GM12878 (cell line): ENCODE data around the gene ANTXR1. TPM values are rescaled to one million over a fixed set of nuclear protein-coding genes. Genes with fewer than 3 reads are reported as not detected.

Experiments used
- ATAC-seq: fragments of 200-7000 bp; cut with Tn5 transposase; 3 replicates; pipeline ENCODE4 v1.9.1; 2020; ENCODE audit warnings: mild to moderate bottlenecking, moderate library complexity
- BruUV-seq: library from RNA; stranded (reverse); fragments of 400-500 nt; replicated peaks from 2 replicates; lab custom pipeline; 2021; lab: Mats Ljungman, UMichigan
- CTCF ChIA-PET: fragments of 300-600 bp; sonication (Branson Sonifier 250); formaldehyde crosslinking; extraction: SDS; loops from one replicate; lab custom pipeline; 2021; ENCODE audit warnings: inconsistent platforms; lab: Yijun Ruan, JAX
- POLR2A ChIA-PET: fragments of 350-600 bp; formaldehyde crosslinking; extraction: SDS; loops from one replicate; lab custom pipeline; 2021; ENCODE audit warnings: inconsistent platforms; lab: Charles Lee
- RAD21 ChIA-PET: fragments of 300-600 bp; sonication (Branson Sonifier 250); formaldehyde crosslinking; loops from one replicate; lab custom pipeline; 2023; ENCODE audit warnings: antibody characterized with exemption; ENCODE audit not compliant: unreplicated experiment; lab: Charles Lee
- SMC1A ChIA-PET: fragments of 300-600 bp; sonication (Branson Sonifier 250); formaldehyde crosslinking; loops from one replicate; lab custom pipeline; 2023; ENCODE audit not compliant: unreplicated experiment, uncharacterized antibody; lab: Charles Lee
- DNase-seq: peaks from one replicate; pipeline ENCODE4 v3.0.0-alpha.2; 2011; ENCODE audit warnings: low read depth, low spot score
- FAIRE-seq: peaks from 3 replicates; lab custom pipeline; 2011; peaks lifted over from hg19 to GRCh38; lab: Jason Lieb, UNC
- H2AFZ ChIP-seq: 2 replicates; pipeline ENCODE4 v1.6.0; 2011; ENCODE audit warnings: low read depth, low read length, control low read depth; ENCODE audit not compliant: control insufficient read depth
- H3K27ac ChIP-seq: 2 replicates; pipeline ENCODE4 v1.5.1; 2011; ENCODE audit warnings: control low read depth; ENCODE audit not compliant: control insufficient read depth, insufficient read depth
- H3K27me3 ChIP-seq, 2 experiments: replicated peaks in 1 of 2; 2 replicates each; pipeline versions ENCODE4 v1.6.0 to v1.6.1; 2011; ENCODE audit warnings: low read length in 1 of 2; ENCODE audit not compliant: control insufficient read depth in 2 of 2, insufficient read depth in 2 of 2
- H3K36me3 ChIP-seq, 2 experiments: 2 replicates each; pipeline ENCODE4 v1.5.1; 2011; ENCODE audit warnings: low read length in 1 of 2; ENCODE audit not compliant: control insufficient read depth in 2 of 2, insufficient read depth in 2 of 2
- H3K4me1 ChIP-seq: 2 replicates; pipeline ENCODE4 v1.6.1; 2011; ENCODE audit warnings: mild to moderate bottlenecking, low read length, moderate library complexity, mixed read lengths; ENCODE audit not compliant: control insufficient read depth, insufficient read depth
- H3K4me2 ChIP-seq: 2 replicates; pipeline ENCODE4 v1.6.0; 2011; ENCODE audit warnings: control low read depth; ENCODE audit not compliant: control insufficient read depth, insufficient read depth
- H3K4me3 ChIP-seq: fragments of 200-600 bp; sonication (generic); 2 replicates; pipeline ENCODE4 v1.5.1; 2016
- H3K79me2 ChIP-seq: 2 replicates; pipeline ENCODE4 v1.6.0; 2011; ENCODE audit warnings: low read length; ENCODE audit not compliant: control insufficient read depth, insufficient read depth
- H3K9ac ChIP-seq: 2 replicates; pipeline ENCODE4 v1.8.0; 2011; ENCODE audit warnings: low read length, control low read depth, mixed read lengths; ENCODE audit not compliant: control insufficient read depth, insufficient read depth
- H3K9me3 ChIP-seq: replicated peaks from 3 replicates; pipeline ENCODE4 v1.5.1; 2011; ENCODE audit warnings: mild to moderate bottlenecking, low read length; ENCODE audit not compliant: control insufficient read depth, insufficient read depth
- H4K20me1 ChIP-seq: 2 replicates; pipeline ENCODE4 v1.6.0; 2011; ENCODE audit not compliant: control insufficient read depth, insufficient read depth
- EP300 ChIP-seq, 2 experiments: fragments of 150-350 bp in 1 of 2; IDR thresholded peaks; 2 replicates each; pipeline ENCODE4 v1.6.1; 2011 to 2012; ENCODE audit warnings: low read depth in 2 of 2, low read length in 2 of 2, borderline replicate concordance in 1 of 2, improper control_type of control experiment in 1 of 2, inconsistent platforms in 1 of 2; ENCODE audit not compliant: control insufficient read depth in 1 of 2
- FOXM1 ChIP-seq: IDR thresholded peaks from 2 replicates; pipeline ENCODE4 v1.6.1; 2012; ENCODE audit warnings: low read depth, mild to moderate bottlenecking, inconsistent platforms, low read length, moderate library complexity
- JUND ChIP-seq: IDR thresholded peaks from 2 replicates; pipeline ENCODE4 v1.6.1; 2012; ENCODE audit warnings: low read depth, mild to moderate bottlenecking, low read length, improper control_type of control experiment, moderate library complexity
- MTA2 ChIP-seq: fragments of 450-650 bp; IDR thresholded peaks from 2 replicates; pipeline ENCODE4 v1.6.1; 2016; ENCODE audit warnings: low read depth, mild to moderate bottlenecking, moderate library complexity
- RAD51 ChIP-seq: fragments of 450-650 bp; IDR thresholded peaks from 2 replicates; pipeline ENCODE4 v1.6.1; 2016; ENCODE audit warnings: moderate library complexity, mild to moderate bottlenecking, inconsistent platforms
- SMARCA5 ChIP-seq: fragments of 450-650 bp; IDR thresholded peaks from 2 replicates; pipeline ENCODE4 v1.6.1; 2017; ENCODE audit warnings: mild to moderate bottlenecking
- SPI1 ChIP-seq: IDR thresholded peaks from 2 replicates; pipeline ENCODE4 v1.6.1; 2011; ENCODE audit warnings: low read depth, mild to moderate bottlenecking, low read length, moderate library complexity, borderline replicate concordance; ENCODE audit not compliant: insufficient read depth
- SRF ChIP-seq, 2 experiments: IDR thresholded peaks; 2 replicates each; pipeline ENCODE4 v1.6.1; 2011; ENCODE audit warnings: low read depth in 2 of 2, low read length in 2 of 2, mild to moderate bottlenecking in 1 of 2, moderate library complexity in 1 of 2
- STAT3 ChIP-seq: IDR thresholded peaks from 2 replicates; pipeline ENCODE4 v1.6.1; 2011; ENCODE audit warnings: low read depth, low read length, improper control_type of control experiment
- WRNIP1 ChIP-seq: IDR thresholded peaks from 2 replicates; pipeline ENCODE4 v1.6.1; 2011; ENCODE audit warnings: low read depth, low read length, improper control_type of control experiment, borderline replicate concordance
- ZBED1 ChIP-seq: IDR thresholded peaks from 2 replicates; pipeline ENCODE4 v1.6.1; 2016; ENCODE audit warnings: borderline replicate concordance
- ZNF217 ChIP-seq: fragments of 450-650 bp; IDR thresholded peaks from 2 replicates; pipeline ENCODE4 v1.6.1; 2017; ENCODE audit warnings: antibody characterized with exemption, mild to moderate bottlenecking
- in situ Hi-C: fragments of 300-500 bp; cut with MboI; formaldehyde crosslinking; loops from 9 replicates; pipeline ENCODE4 v1.14.3; 2018; ENCODE audit warnings: mixed read lengths
- intact Hi-C: fragments of 100-400 bp; cut with micrococcal nuclease; formaldehyde crosslinking; loops from one replicate; pipeline ENCODE4 v1.14.2; 2022; ENCODE audit not compliant: unreplicated experiment
- polyA plus RNA-seq, 11 experiments: library from polyadenylated mRNA; depleted of rRNA in 4 of 11; unstranded in 6 of 11; stranded (reverse) in 5 of 11; fragments of >200 nt; fragmentation: Nextera tagmentation in 4 of 11; fragmentation: Illumina TruSeq in 1 of 11; extraction: Ambion mirVana in 4 of 11; extraction: Trizol in 1 of 11; gene quantifications; 1 replicate in 1 of 11; 2 replicates in 10 of 11; pipeline versions ENCODE4 v1.2.1 to v1.2.3, GENCODE V29; 2011 to 2016; ENCODE audit warnings: inconsistent platforms in 2 of 11, missing spikeins in 2 of 11, low read depth in 1 of 11
- total RNA-seq, 4 experiments: library from RNA; depleted of rRNA in 3 of 4; stranded (reverse); fragments of >200 nt in 3 of 4; fragmentation: Illumina TruSeq in 1 of 4; extraction: Trizol in 1 of 4; gene quantifications; 2 replicates each; pipeline versions ENCODE4 v1.2.1 to v1.2.3, GENCODE V29; 2013 to 2021
- TF ChIP-seq, protein P1 (sequence below): IDR thresholded peaks from 2 replicates; pipeline ENCODE4 v1.6.1; 2012; ENCODE audit warnings: mild to moderate bottlenecking, low read depth, low read length
- TF ChIP-seq, protein P2 (sequence below): fragments of 450-650 bp; IDR thresholded peaks from 2 replicates; pipeline ENCODE4 v1.6.1; 2017; ENCODE audit warnings: mild to moderate bottlenecking
- TF ChIP-seq, protein P3 (sequence below): fragments of 450-650 bp; IDR thresholded peaks from 2 replicates; pipeline ENCODE4 v1.6.1; 2017; ENCODE audit warnings: low read depth, mild to moderate bottlenecking, moderate library complexity
- TF ChIP-seq, protein P4 (sequence below): IDR thresholded peaks from 2 replicates; pipeline ENCODE4 v1.6.1; 2011; ENCODE audit warnings: low read depth, mild to moderate bottlenecking, low read length, moderate library complexity, borderline replicate concordance; ENCODE audit errors: extremely low read depth

ANTXR1 gene
- total and polyA plus RNA-seq, 10 of the 15 experiments (the other 5 are each of a cell fraction or from before 2014, with no cell fraction given) = 0.09 to 0.26 TPM; not detected in 8

DNA sequence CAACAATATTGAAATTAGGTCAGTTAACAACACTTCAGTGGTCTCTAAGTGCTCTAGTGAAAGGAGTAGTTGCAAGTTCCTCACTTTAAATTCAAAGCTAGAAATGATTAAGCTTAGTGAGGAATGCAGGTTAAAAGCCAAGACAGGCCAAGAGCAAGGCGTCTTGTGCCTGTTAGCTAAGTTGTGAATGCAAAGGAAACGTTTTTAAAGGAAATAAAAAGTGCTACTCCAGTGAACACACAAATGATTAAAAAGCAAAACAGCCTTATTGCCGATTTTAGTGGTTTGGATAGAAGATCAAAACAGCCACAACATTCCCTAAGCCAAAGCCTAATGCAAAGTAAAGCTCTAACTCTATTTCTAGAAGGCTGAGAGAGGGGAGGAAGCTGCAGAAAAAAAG, 44.7 kb downstream of the ANTXR1 start (continued):
- TF ChIP-seq, protein P1, sequence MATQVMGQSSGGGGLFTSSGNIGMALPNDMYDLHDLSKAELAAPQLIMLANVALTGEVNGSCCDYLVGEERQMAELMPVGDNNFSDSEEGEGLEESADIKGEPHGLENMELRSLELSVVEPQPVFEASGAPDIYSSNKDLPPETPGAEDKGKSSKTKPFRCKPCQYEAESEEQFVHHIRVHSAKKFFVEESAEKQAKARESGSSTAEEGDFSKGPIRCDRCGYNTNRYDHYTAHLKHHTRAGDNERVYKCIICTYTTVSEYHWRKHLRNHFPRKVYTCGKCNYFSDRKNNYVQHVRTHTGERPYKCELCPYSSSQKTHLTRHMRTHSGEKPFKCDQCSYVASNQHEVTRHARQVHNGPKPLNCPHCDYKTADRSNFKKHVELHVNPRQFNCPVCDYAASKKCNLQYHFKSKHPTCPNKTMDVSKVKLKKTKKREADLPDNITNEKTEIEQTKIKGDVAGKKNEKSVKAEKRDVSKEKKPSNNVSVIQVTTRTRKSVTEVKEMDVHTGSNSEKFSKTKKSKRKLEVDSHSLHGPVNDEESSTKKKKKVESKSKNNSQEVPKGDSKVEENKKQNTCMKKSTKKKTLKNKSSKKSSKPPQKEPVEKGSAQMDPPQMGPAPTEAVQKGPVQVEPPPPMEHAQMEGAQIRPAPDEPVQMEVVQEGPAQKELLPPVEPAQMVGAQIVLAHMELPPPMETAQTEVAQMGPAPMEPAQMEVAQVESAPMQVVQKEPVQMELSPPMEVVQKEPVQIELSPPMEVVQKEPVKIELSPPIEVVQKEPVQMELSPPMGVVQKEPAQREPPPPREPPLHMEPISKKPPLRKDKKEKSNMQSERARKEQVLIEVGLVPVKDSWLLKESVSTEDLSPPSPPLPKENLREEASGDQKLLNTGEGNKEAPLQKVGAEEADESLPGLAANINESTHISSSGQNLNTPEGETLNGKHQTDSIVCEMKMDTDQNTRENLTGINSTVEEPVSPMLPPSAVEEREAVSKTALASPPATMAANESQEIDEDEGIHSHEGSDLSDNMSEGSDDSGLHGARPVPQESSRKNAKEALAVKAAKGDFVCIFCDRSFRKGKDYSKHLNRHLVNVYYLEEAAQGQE = no peak
- no peak for TF ChIP-seq FOXM1

DNA sequence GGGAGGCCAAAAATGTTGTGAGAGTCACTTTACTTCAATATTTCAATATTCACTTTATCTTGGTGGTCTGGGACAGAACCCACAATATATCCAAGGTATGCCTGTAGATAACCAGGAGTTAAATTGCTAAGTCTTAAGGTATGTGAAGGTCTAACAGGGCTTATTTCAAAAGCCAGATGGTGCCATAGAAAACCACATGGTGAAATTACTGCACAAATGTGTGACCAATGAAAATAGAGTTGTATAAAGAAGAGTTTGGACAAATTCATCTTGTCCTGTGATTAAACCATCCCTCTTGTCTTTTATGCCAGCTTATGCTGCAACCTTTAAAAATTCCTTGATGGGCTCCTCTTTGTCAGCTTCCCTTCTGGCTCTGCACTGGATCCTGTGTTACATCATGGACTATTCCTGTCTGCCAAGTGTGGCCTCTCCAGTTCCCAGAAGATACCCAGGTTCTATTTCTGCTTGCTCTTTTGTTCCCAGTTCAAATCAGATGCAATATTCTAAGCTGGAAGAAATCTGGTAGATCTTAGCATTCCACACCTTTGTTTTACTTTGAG, 46.8 kb downstream of the ANTXR1 start:
- Histone ChIP-seq H2AFZ (no peak overlapping the region), H3K27ac (no peak overlapping the region), H3K9ac (no peak overlapping the region), H3K4me2 (no peak overlapping the region), H3K4me1 (no peaks in the 10 kb centered on the region), H3K9me3 (no peaks in the 10 kb centered on the region), H3K4me3 (no peak overlapping the region), H3K79me2 (no peaks in the 10 kb centered on the region), H3K27me3 (peaks cover 0 to 5% of the 10 kb centered on the region in 2 experiments; a peak in 2 of 4 replicates), H3K36me3 (no peaks in the 10 kb centered on the region), H4K20me1 (no peaks in the 10 kb centered on the region)
- ChIA-PET RAD21 (no interaction called here), POLR2A (no interaction called here), CTCF (no interaction called here), SMC1A (no interaction called here)
- intact Hi-C loops = no loop called here
- in situ Hi-C loops = no loop called here
- DNase-seq (no peak), FAIRE-seq (no peak), ATAC-seq (no peak)
- BruUV-seq = no TSS peak
- no peak for TF ChIP-seq SPI1
- TF ChIP-seq, protein P2, sequence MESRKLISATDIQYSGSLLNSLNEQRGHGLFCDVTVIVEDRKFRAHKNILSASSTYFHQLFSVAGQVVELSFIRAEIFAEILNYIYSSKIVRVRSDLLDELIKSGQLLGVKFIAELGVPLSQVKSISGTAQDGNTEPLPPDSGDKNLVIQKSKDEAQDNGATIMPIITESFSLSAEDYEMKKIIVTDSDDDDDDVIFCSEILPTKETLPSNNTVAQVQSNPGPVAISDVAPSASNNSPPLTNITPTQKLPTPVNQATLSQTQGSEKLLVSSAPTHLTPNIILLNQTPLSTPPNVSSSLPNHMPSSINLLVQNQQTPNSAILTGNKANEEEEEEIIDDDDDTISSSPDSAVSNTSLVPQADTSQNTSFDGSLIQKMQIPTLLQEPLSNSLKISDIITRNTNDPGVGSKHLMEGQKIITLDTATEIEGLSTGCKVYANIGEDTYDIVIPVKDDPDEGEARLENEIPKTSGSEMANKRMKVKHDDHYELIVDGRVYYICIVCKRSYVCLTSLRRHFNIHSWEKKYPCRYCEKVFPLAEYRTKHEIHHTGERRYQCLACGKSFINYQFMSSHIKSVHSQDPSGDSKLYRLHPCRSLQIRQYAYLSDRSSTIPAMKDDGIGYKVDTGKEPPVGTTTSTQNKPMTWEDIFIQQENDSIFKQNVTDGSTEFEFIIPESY = no peak
- no peak for TF ChIP-seq SMARCA5
- TF ChIP-seq WRNIP1 = no peak
- TF ChIP-seq, protein P3, sequence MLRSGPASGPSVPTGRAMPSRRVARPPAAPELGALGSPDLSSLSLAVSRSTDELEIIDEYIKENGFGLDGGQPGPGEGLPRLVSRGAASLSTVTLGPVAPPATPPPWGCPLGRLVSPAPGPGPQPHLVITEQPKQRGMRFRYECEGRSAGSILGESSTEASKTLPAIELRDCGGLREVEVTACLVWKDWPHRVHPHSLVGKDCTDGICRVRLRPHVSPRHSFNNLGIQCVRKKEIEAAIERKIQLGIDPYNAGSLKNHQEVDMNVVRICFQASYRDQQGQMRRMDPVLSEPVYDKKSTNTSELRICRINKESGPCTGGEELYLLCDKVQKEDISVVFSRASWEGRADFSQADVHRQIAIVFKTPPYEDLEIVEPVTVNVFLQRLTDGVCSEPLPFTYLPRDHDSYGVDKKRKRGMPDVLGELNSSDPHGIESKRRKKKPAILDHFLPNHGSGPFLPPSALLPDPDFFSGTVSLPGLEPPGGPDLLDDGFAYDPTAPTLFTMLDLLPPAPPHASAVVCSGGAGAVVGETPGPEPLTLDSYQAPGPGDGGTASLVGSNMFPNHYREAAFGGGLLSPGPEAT = no peak
- no peak for TF ChIP-seq SRF (IDR thresholded peaks at IDR 0.05; ENCODE audit: low read depth in 2 of 2, low read length in 2 of 2)
- TF ChIP-seq RAD51 = no peak
- TF ChIP-seq, protein P4, sequence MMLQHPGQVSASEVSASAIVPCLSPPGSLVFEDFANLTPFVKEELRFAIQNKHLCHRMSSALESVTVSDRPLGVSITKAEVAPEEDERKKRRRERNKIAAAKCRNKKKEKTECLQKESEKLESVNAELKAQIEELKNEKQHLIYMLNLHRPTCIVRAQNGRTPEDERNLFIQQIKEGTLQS = no peak
- no peak for TF ChIP-seq MTA2
- TF ChIP-seq JUND = no peak
- TF ChIP-seq ZBED1 = no peak
- TF ChIP-seq FOXM1 = no peak
- TF ChIP-seq ZNF217 = no peak
- no peak for TF ChIP-seq STAT3
- TF ChIP-seq EP300 (IDR thresholded peaks at IDR 0.05; ENCODE audit: borderline replicate concordance in 1 of 2, control insufficient read depth in 1 of 2, low read depth in 2 of 2, low read length in 2 of 2) = no peak
